Neutrophil (primary cell): ENCODE measurements around the gene TRIM50.
"Not testable (repeated sequence)": the region's sequence is repeated elsewhere in the genome, so short reads cannot be mapped to it uniquely, and the experiment has no call there.

Experiments
- H3K27ac ChIP-seq: fragments of 200-600 bp; sonication (generic); 2 replicates; pipeline ENCODE4 v1.5.1; 2016; ENCODE audit warnings: mild to moderate bottlenecking, moderate library complexity
- H3K27me3 ChIP-seq: fragments of 200-600 bp; sonication (generic); 2 replicates; pipeline ENCODE4 v1.6.0; 2016; ENCODE audit warnings: mild to moderate bottlenecking
- H3K36me3 ChIP-seq: fragments of 200-600 bp; sonication (generic); 2 replicates; pipeline ENCODE4 v1.5.1; 2017
- H3K4me1 ChIP-seq, 2 experiments: fragments of 200-600 bp in 1 of 2; sonication (generic) in 1 of 2; 1 replicate in 1 of 2; 2 replicates in 1 of 2; pipeline versions ENCODE4 v1.5.1 to v1.6.1; 2013 to 2016; ENCODE audit warnings: low read depth in 1 of 2, low read length in 1 of 2, mild to moderate bottlenecking in 1 of 2, moderate library complexity in 1 of 2; ENCODE audit not compliant: control insufficient read depth in 1 of 2, insufficient read depth in 1 of 2
- H3K4me3 ChIP-seq, 2 experiments: fragments of 200-600 bp in 1 of 2; sonication (generic) in 1 of 2; 1 replicate in 1 of 2; 2 replicates in 1 of 2; pipeline ENCODE4 v1.5.1; 2013 to 2016; ENCODE audit warnings: low read depth in 1 of 2, low read length in 1 of 2, mild to moderate bottlenecking in 1 of 2, moderate library complexity in 1 of 2
- H3K9me3 ChIP-seq: fragments of 200-600 bp; sonication (generic); 2 replicates; pipeline ENCODE4 v1.5.1; 2016
- TF ChIP-seq, protein P1 (sequence below): fragments of 200-600 bp; sonication (generic); IDR thresholded peaks from 2 replicates; pipeline ENCODE4 v1.5.1; 2016; ENCODE audit warnings: antibody characterized with exemption

The TRIM50 gene

DNA sequence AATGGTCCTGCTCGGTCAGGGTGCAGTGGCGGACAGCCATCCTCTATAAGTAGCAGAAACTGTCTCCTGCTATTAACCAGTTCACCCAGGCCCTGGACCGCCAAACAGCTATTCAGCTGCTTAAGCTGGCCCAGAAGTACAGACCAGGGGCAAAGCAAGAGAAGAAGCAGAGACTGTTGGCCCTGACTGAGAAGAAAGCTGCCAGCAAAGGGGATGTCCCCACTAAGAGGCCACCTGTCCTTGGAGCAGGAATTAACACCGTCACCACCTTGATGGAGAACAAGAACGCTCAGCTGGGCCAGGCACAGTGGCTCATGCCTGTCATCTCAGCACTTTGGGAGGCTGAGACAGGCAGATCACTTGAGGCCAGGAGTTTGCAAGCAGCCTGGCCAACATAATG, 13.6 kb downstream of the TRIM50 start:
- Histone ChIP-seq H3K4me1 (peaks cover 0 to 1% of the 10 kb centered on the region in 2 experiments), H3K4me3 (no peak overlapping the region), H3K9me3 (no peaks in the 10 kb centered on the region), H3K27me3 (no peaks in the 10 kb centered on the region), H3K36me3 (no peaks in the 10 kb centered on the region), H3K27ac (no peak overlapping the region)
- TF ChIP-seq, protein P1, sequence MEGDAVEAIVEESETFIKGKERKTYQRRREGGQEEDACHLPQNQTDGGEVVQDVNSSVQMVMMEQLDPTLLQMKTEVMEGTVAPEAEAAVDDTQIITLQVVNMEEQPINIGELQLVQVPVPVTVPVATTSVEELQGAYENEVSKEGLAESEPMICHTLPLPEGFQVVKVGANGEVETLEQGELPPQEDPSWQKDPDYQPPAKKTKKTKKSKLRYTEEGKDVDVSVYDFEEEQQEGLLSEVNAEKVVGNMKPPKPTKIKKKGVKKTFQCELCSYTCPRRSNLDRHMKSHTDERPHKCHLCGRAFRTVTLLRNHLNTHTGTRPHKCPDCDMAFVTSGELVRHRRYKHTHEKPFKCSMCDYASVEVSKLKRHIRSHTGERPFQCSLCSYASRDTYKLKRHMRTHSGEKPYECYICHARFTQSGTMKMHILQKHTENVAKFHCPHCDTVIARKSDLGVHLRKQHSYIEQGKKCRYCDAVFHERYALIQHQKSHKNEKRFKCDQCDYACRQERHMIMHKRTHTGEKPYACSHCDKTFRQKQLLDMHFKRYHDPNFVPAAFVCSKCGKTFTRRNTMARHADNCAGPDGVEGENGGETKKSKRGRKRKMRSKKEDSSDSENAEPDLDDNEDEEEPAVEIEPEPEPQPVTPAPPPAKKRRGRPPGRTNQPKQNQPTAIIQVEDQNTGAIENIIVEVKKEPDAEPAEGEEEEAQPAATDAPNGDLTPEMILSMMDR, result no peak

DNA sequence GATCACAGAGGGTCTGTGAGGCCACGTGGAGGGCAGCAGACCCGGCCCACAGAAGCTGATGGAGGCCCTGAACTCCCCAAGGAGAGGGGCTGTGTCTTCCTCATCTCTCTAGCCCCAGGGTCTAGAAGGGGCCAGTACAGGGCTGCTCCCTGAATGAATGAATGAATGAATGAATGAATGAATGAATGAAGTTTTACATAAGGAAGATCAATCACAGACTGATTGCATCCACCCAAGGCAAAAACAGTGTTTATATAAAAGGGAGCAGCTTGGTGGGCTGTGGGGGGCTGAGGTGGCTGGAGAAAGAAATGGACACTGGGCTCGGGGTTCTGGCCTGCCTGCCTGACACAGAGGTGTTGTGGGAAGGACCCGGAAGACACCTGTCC, 14.4 kb downstream of the TRIM50 start:
- H3K9me3 ChIP-seq, result no peaks in the 10 kb centered on the region
- peaks cover 3 to 6% of the 10 kb centered on the region in 2 experiments for H3K4me1 ChIP-seq
- no peaks in the 10 kb centered on the region for H3K36me3 ChIP-seq
- H3K27me3 ChIP-seq, result no peaks in the 10 kb centered on the region
- no peak overlapping the region for H3K4me3 ChIP-seq
- no peak overlapping the region for H3K27ac ChIP-seq
- TF ChIP-seq, protein P1, result no peak

DNA sequence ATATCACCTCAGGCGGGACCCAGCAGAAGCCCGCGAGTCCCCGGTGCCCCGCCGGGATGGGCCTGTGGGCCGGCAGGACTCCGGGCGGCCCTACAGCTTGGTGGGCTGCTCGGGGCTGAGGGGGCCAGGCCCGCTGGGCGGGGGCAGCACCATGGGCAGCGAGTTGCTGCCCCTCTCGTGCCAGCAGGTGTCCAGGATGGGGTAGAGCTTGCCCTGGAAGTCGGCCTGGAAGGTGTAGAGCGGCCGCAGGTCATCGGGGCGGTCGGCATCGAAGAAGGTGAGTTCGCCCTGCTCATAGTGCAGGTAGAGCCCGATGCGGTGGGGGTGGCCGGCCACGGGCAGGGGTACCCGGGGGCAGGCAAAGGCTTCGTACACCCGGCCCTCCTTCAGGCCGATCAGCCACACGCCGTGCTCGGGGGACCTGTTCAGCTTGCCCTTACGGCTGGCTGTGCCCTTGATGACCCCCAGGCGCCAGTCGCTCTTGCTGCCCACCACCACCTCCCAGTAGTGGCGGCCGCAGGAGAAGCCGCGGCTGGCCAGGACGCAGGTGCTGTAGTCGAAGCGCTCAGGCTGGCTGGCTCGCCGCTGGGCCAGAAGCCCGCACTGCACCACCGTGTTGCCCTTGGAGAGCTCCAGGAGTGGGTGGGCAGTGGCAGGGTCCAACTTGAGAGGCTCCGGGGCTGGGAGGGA, 14.9 kb downstream of the TRIM50 start:
- no peaks in the 10 kb centered on the region for H3K27me3 ChIP-seq
- TF ChIP-seq, protein P1, result no peak
- H3K9me3 ChIP-seq, result no peaks in the 10 kb centered on the region
- no peak overlapping the region for H3K4me3 ChIP-seq
- H3K27ac ChIP-seq, result no peak overlapping the region
- H3K36me3 ChIP-seq, result no peaks in the 10 kb centered on the region
- H3K4me1 ChIP-seq, result peaks cover 6 to 9% of the 10 kb centered on the region in 2 experiments

DNA sequence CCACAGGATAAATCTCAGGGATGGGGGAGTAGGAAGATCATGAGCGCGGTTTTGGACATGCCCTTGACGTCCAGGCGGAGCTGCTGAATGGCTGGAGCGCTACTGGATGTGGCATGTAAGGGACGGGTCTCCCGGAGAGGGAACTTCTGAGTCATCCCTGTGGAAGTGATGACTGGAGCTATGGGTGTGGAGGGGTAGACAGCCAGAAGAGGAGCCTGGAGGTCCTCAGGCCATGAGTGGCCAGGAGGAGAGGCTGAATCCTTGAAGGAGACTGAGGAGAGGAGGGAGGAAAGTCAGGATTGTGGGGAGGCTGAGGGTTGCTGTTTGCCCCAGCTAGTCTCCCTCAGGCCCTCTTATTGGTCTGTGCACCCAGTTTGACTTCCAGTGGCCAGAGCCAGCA, 16.5 kb downstream of the TRIM50 start:
- peaks cover 22% of the 10 kb centered on the region in 2 experiments for H3K4me1 ChIP-seq
- not testable (repeated sequence) for H3K9me3 ChIP-seq, H3K27me3 ChIP-seq, H3K4me3 ChIP-seq, H3K27ac ChIP-seq, H3K36me3 ChIP-seq

DNA sequence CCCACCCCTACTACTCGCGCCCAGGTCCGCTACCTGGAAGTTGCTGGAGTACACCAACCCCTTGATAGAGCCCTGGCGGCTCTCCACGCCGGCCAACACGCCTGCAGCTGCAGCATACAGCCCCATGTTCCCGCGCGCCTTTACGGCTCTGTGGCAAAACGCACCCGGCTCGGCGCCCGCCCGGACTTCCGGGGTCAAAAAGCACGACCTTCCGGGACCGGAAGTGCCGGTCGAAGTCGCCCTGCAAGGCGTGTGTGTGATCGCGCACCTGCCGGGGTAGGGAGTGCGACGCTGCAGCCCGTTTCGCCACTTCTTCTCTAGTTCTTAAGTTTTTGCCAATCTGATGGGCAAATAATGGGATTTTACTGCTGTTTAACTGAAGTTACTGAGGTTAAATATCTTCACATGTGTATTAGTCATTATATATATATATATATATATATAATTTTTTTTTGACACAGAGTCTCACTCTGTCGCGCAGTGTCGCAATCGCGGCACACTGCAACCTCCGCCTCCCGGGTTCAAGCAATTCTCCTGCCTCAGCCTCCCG, 19.1 kb downstream of the TRIM50 start, which contains the start of gene NSUN5:
Gene NSUN5, minus strand, starts transcription at position 162 of the 550 bp plus-strand sequence. Its CDS starts 36 bp downstream, at position 126.
- peak within 1 kb of the TSS; percentile 76 to 83 for H3K4me3 ChIP-seq
- H3K4me1 ChIP-seq, result peaks cover 43 to 46% of the 10 kb centered on the region in 2 experiments
- H3K27ac ChIP-seq, result peak within 1 kb of the TSS; percentile 85
- TF ChIP-seq, protein P1, result peak; percentile 26
- no peaks in the 10 kb centered on the region for H3K27me3 ChIP-seq
- no peaks in the 10 kb centered on the region for H3K9me3 ChIP-seq
- peaks cover 24% of the 10 kb centered on the region for H3K36me3 ChIP-seq

DNA sequence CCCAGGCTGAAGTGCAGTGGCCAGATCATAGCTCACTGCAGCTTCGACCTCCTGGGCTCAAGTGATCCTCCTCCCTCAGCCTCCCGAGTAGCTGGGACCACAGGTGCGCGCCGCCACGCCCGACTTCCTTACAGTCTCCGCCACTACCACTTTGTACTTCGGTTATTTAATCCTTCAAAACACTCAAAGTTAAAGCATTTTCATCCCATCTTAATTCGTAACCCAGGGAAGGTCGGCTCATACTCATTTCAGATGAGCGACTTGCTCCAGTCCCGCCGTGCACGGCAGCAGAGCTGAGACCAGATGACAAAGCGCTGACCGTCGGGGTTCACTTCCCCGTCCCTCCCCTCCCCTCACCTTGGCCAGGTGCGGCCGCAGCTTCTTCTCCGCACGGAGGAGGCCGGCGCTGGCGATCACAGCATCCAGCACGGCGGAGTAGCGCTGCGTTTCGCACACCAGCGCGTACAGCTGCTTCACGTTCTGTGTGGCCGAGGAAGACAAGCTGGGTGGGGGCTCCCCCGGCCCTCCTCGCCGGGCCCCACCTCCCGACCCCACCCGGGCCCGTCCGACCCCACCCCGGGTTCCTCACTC, 19.7 kb downstream of the TRIM50 start:
- no peaks in the 10 kb centered on the region for H3K9me3 ChIP-seq
- TF ChIP-seq, protein P1, result no peak
- peaks cover 47 to 52% of the 10 kb centered on the region in 2 experiments for H3K4me1 ChIP-seq
- H3K36me3 ChIP-seq, result peaks cover 30% of the 10 kb centered on the region
- H3K27me3 ChIP-seq, result no peaks in the 10 kb centered on the region
- peak overlapping the region; percentile 76 to 83 for H3K4me3 ChIP-seq
- peak overlapping the region; percentile 85 for H3K27ac ChIP-seq
